Neural progenitor cell (in vitro differentiated cells): ENCODE data around the gene CES3. TPM values are rescaled to one million over a fixed set of nuclear protein-coding genes. Genes with fewer than 3 reads are reported as not detected.

Experiments
- DNase-seq: peaks from one replicate; pipeline ENCODE4 v3.0.0-alpha.2; 2016; ENCODE audit warnings: low spot score
- H2AFZ ChIP-seq: fragments of 200-600 bp; sonication (generic); replicated peaks from 2 replicates; pipeline ENCODE4 v1.6.1; 2016; ENCODE audit warnings: antibody characterized with exemption
- H3F3A ChIP-seq: fragments of 200-600 bp; sonication (generic); 2 replicates; pipeline ENCODE4 v1.6.1; 2016; ENCODE audit warnings: antibody characterized with exemption, low read depth
- H3K27ac ChIP-seq: fragments of 200-600 bp; sonication (generic); 2 replicates; pipeline ENCODE4 v1.5.1; 2016; ENCODE audit warnings: mild to moderate bottlenecking
- H3K27me3 ChIP-seq: fragments of 200-600 bp; sonication (generic); 2 replicates; pipeline ENCODE4 v1.6.1; 2016; ENCODE audit warnings: mild to moderate bottlenecking, moderate library complexity
- H3K36me3 ChIP-seq: fragments of 200-600 bp; sonication (generic); 2 replicates; pipeline ENCODE4 v1.5.1; 2016
- H3K4me1 ChIP-seq: fragments of 200-600 bp; sonication (generic); 2 replicates; pipeline ENCODE4 v1.6.1; 2016; ENCODE audit warnings: mixed run types
- H3K4me2 ChIP-seq: fragments of 200-600 bp; sonication (generic); 2 replicates; pipeline ENCODE4 v1.6.1; 2016
- H3K4me3 ChIP-seq: fragments of 200-600 bp; sonication (generic); 2 replicates; pipeline ENCODE4 v1.5.1; 2016
- H3K79me2 ChIP-seq: fragments of 200-600 bp; sonication (generic); 2 replicates; pipeline ENCODE4 v1.6.1; 2016; ENCODE audit warnings: low read depth
- H3K9ac ChIP-seq: fragments of 200-600 bp; sonication (generic); 2 replicates; pipeline ENCODE4 v1.6.1; 2016
- H3K9me3 ChIP-seq: fragments of 200-600 bp; sonication (generic); 2 replicates; pipeline ENCODE4 v1.5.1; 2016; ENCODE audit warnings: low read depth
- H4K20me1 ChIP-seq: fragments of 200-600 bp; sonication (generic); 2 replicates; pipeline ENCODE4 v1.6.1; 2016; ENCODE audit warnings: low read depth
- H3K27ac Mint-ChIP-seq: 3 replicates; pipeline ENCODE4 v1.8.0; 2021; ENCODE audit warnings: mixed read lengths
- H3K27me3 Mint-ChIP-seq: 2 replicates; pipeline ENCODE4 v1.8.0; 2022; ENCODE audit warnings: low read depth, mild to moderate bottlenecking, inconsistent platforms, moderate library complexity, mixed read lengths; ENCODE audit not compliant: insufficient read depth
- H3K36me3 Mint-ChIP-seq: 3 replicates; pipeline ENCODE4 v1.8.0; 2021; ENCODE audit warnings: mixed read lengths
- H3K4me1 Mint-ChIP-seq: 3 replicates; pipeline ENCODE4 v1.8.0; 2021; ENCODE audit warnings: mixed read lengths
- H3K4me3 Mint-ChIP-seq: 3 replicates; pipeline ENCODE4 v1.8.0; 2021; ENCODE audit warnings: mild to moderate bottlenecking, moderate library complexity, mixed read lengths
- H3K9me3 Mint-ChIP-seq: 3 replicates; pipeline ENCODE4 v1.8.0; 2020; ENCODE audit warnings: mixed read lengths
- EZH2 ChIP-seq: fragments of 200-600 bp; sonication (generic); IDR thresholded peaks from 2 replicates; pipeline ENCODE4 v1.6.1; 2017; ENCODE audit warnings: antibody characterized with exemption, mild to moderate bottlenecking, moderate library complexity
- EZH2phosphoT487 ChIP-seq: fragments of 200-600 bp; sonication (generic); IDR thresholded peaks from 2 replicates; pipeline ENCODE4 v1.6.1; 2017; ENCODE audit warnings: antibody characterized with exemption
- total RNA-seq: library from RNA; depleted of rRNA; stranded (reverse); fragments of >200 nt; gene quantifications from 2 replicates; pipeline ENCODE4 v1.2.3, GENCODE V29; 2015; ENCODE audit warnings: low replicate concordance
- TF ChIP-seq, protein P1 (sequence below): fragments of 200-600 bp; sonication (generic); IDR thresholded peaks from 2 replicates; pipeline ENCODE4 v1.5.1; 2017; ENCODE audit warnings: antibody characterized with exemption, mild to moderate bottlenecking

Gene CES3
- total RNA-seq, 1 donor from 2014 or later: 5.7 TPM

- DNase-seq: no peak
- peaks cover 12% of the 10 kb centered on the region for H3F3A ChIP-seq
- TF ChIP-seq EZH2phosphoT487 (no peak), EZH2 (no peak)
- H3K27me3 ChIP-seq: peaks cover 76% of the 10 kb centered on the region
- no peaks in the 10 kb centered on the region for H3K9me3 ChIP-seq
- no peak overlapping the region for H3K4me3 Mint-ChIP-seq
- peaks cover 42% of the 10 kb centered on the region for H3K27me3 Mint-ChIP-seq
- H3K27ac Mint-ChIP-seq: no peak overlapping the region
- H3K9ac ChIP-seq: no peak overlapping the region
- H3K36me3 ChIP-seq: no peaks in the 10 kb centered on the region
- H3K4me3 ChIP-seq: no peak overlapping the region
- no peak overlapping the region for H2AFZ ChIP-seq
- H4K20me1 ChIP-seq: peaks cover 10% of the 10 kb centered on the region
- H3K36me3 Mint-ChIP-seq: no peaks in the 10 kb centered on the region
- H3K4me1 ChIP-seq: no peaks in the 10 kb centered on the region
- H3K79me2 ChIP-seq: no peaks in the 10 kb centered on the region
- no peaks in the 10 kb centered on the region for H3K9me3 Mint-ChIP-seq
- no peak overlapping the region for H3K27ac ChIP-seq
- peaks cover 38% of the 10 kb centered on the region for H3K4me1 Mint-ChIP-seq
- no peak overlapping the region for H3K4me2 ChIP-seq
Measured at GRCh38 chr16:66923866-66924265, 37.2 kb upstream of the CES3 start.

GRCh38 chr16:66924527-66925321 lies 36.3 kb upstream of the CES3 start:
- H3K27ac ChIP-seq: no peak overlapping the region
- H3K27me3 Mint-ChIP-seq: peaks cover 42% of the 10 kb centered on the region
- H3K79me2 ChIP-seq: no peaks in the 10 kb centered on the region
- H3K27me3 ChIP-seq: peaks cover 70% of the 10 kb centered on the region
- H3K4me3 ChIP-seq: peak overlapping the region; percentile 39
- H3K4me3 Mint-ChIP-seq: peak overlapping the region; percentile 80
- no peaks in the 10 kb centered on the region for H3K4me1 ChIP-seq
- peak overlapping the region; percentile 64 for H3K4me2 ChIP-seq
- H3K9me3 ChIP-seq: no peaks in the 10 kb centered on the region
- H3K4me1 Mint-ChIP-seq: peaks cover 33% of the 10 kb centered on the region
- H2AFZ ChIP-seq: peak overlapping the region; percentile 71
- no peaks in the 10 kb centered on the region for H3K36me3 Mint-ChIP-seq
- peaks cover 12% of the 10 kb centered on the region for H3F3A ChIP-seq
- peak; percentile 87 for DNase-seq
- no peak overlapping the region for H3K9ac ChIP-seq
- H3K9me3 Mint-ChIP-seq: no peaks in the 10 kb centered on the region
- no peak for TF ChIP-seq EZH2phosphoT487
- peak; percentile 45 for TF ChIP-seq EZH2
- TF ChIP-seq, protein P1, sequence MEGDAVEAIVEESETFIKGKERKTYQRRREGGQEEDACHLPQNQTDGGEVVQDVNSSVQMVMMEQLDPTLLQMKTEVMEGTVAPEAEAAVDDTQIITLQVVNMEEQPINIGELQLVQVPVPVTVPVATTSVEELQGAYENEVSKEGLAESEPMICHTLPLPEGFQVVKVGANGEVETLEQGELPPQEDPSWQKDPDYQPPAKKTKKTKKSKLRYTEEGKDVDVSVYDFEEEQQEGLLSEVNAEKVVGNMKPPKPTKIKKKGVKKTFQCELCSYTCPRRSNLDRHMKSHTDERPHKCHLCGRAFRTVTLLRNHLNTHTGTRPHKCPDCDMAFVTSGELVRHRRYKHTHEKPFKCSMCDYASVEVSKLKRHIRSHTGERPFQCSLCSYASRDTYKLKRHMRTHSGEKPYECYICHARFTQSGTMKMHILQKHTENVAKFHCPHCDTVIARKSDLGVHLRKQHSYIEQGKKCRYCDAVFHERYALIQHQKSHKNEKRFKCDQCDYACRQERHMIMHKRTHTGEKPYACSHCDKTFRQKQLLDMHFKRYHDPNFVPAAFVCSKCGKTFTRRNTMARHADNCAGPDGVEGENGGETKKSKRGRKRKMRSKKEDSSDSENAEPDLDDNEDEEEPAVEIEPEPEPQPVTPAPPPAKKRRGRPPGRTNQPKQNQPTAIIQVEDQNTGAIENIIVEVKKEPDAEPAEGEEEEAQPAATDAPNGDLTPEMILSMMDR: peak; percentile 64
- peaks cover 10% of the 10 kb centered on the region for H4K20me1 ChIP-seq
- H3K27ac Mint-ChIP-seq: no peak overlapping the region
- no peaks in the 10 kb centered on the region for H3K36me3 ChIP-seq

DNA sequence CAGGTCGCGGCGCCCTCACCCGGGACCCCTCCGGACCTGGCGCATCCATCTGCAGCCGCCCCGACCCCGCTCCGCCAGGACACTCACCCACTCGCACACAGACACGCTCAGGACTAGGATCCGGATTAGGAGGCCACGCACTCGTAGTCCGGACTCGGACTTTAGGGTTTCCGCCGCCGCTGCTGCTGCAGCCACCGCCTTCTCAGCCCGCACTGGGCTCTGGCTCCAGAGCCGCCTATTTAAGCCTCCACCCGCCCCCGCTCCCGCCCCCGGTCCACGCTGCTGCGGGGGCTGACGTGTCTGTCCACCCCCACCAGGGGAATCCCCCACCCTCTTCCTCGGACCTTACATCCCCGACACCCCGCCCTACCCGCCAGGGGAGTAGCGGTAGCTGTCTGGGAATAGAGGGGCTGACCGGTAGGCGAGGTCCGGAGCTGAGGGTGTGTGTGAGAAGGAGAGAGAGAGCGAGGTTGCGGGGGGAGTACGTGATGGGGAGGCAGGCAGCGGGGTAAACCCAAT lies 35.7 kb upstream of the CES3 start, which contains the start of gene RRAD:
Gene RRAD (minus strand): TSS at position 214 of the 519 bp plus-strand sequence. CDS start 356 bp downstream, outside the sequence.
- Mint-ChIP-seq H3K9me3 (no peaks in the 10 kb centered on the region), H3K27me3 (peaks cover 42% of the 10 kb centered on the region), H3K4me1 (peaks cover 28% of the 10 kb centered on the region), H3K36me3 (no peaks in the 10 kb centered on the region), H3K27ac (no peak within 1 kb of the TSS), H3K4me3 (peak within 1 kb of the TSS; percentile 80)
- no peaks in the 10 kb centered on the region for H3K36me3 ChIP-seq
- H3K9me3 ChIP-seq: no peaks in the 10 kb centered on the region
- H3K27me3 ChIP-seq: peaks cover 65% of the 10 kb centered on the region
- no peaks in the 10 kb centered on the region for H3K4me1 ChIP-seq
- no peak within 1 kb of the TSS for H3K27ac ChIP-seq
- TF ChIP-seq, protein P1: no peak
- TF ChIP-seq EZH2phosphoT487: peak; percentile 85
- peak; percentile 92 for TF ChIP-seq EZH2
- H3K4me2 ChIP-seq: peak within 1 kb of the TSS; percentile 64
- DNase-seq: peak; percentile 54
- peak within 1 kb of the TSS; percentile 39 for H3K4me3 ChIP-seq
- peaks cover 12% of the 10 kb centered on the region for H3F3A ChIP-seq
- H3K79me2 ChIP-seq: no peaks in the 10 kb centered on the region
- H2AFZ ChIP-seq: peak within 1 kb of the TSS; percentile 71
- H4K20me1 ChIP-seq: peaks cover 10% of the 10 kb centered on the region
- no peak within 1 kb of the TSS for H3K9ac ChIP-seq
